Sigmoid colon (tissue), 7 donors: Measurements from ENCODE around the gene CYP27B1. TPM values are rescaled to one million over a fixed set of nuclear protein-coding genes. Genes with fewer than 3 reads are reported as not detected.
A peak's percentile ranks its signal among the peaks of the same experiment; 100 is the strongest.

Experiments used
- DNase-seq: peaks from one replicate; pipeline ENCODE4 v3.0.0-alpha.2; 2019
- H3K27ac ChIP-seq, 4 donors: fragments of 200-600 bp; sonication (generic); one replicate each; pipeline ENCODE4 v1.5.1; 2016 to 2019; ENCODE audit warnings: mild to moderate bottlenecking in 1 of 4
- H3K27me3 ChIP-seq, 3 donors: fragments of 200-600 bp; sonication (generic); one replicate each; pipeline ENCODE4 v1.5.1; 2019; ENCODE audit warnings: mild to moderate bottlenecking in 1 of 3
- H3K36me3 ChIP-seq, 4 donors: fragments of 200-600 bp; sonication (generic); one replicate each; pipeline ENCODE4 v1.5.1; 2016 to 2019
- H3K4me1 ChIP-seq, 4 donors: fragments of 200-600 bp; sonication (generic); one replicate each; pipeline ENCODE4 v1.5.1; 2017 to 2019
- H3K4me3 ChIP-seq, 4 donors: fragments of 200-600 bp; sonication (generic); one replicate each; pipeline ENCODE4 v1.5.1; 2017 to 2019; ENCODE audit warnings: mild to moderate bottlenecking in 2 of 4, moderate library complexity in 1 of 4
- H3K9me3 ChIP-seq, 4 donors: fragments of 200-600 bp in 3 of 4; sonication (generic) in 3 of 4; one replicate each; pipeline versions ENCODE4 v1.5.1 to v1.6.1; 2013 to 2019
- EP300 ChIP-seq, 4 donors: sonication (generic); formaldehyde crosslinking; IDR thresholded peaks; one replicate each; pipeline ENCODE4 v1.6.1; 2017; ENCODE audit warnings: antibody characterized with exemption in 4 of 4
- POLR2A ChIP-seq, 2 donors: fragments of 450-650 bp; IDR thresholded peaks; one replicate each; pipeline ENCODE4 v1.6.1; 2016; ENCODE audit warnings: antibody characterized with exemption in 2 of 2, mild to moderate bottlenecking in 2 of 2, moderate library complexity in 2 of 2
- POLR2AphosphoS5 ChIP-seq, 4 donors: sonication (generic); formaldehyde crosslinking; IDR thresholded peaks; one replicate each; pipeline ENCODE4 v1.6.1; 2017; ENCODE audit warnings: antibody characterized with exemption in 4 of 4
- WGBS, 2 donors: extraction: QIAGEN DNeasy Blood & Tissue Kit; methylation state at CpG; one replicate each; pipeline ENCODE4 v1.1.7; 2013; 5-methylcytosine and 5-hydroxymethylcytosine counted together
- intact Hi-C: fragments of 100-400 bp; cut with DNase I; formaldehyde crosslinking; loops from one replicate; pipeline ENCODE4 v1.15.1; 2023
- polyA plus RNA-seq, 3 donors: library from polyadenylated mRNA; stranded (reverse); fragments of 200-250 nt; gene quantifications; one replicate each; pipeline ENCODE4 v1.2.3, GENCODE V29; 2013
- total RNA-seq, 4 donors: library from RNA; depleted of rRNA; stranded (reverse); fragments of >200 nt; gene quantifications; one replicate each; pipeline ENCODE4 v1.1.0, GENCODE V29; 2016
- TF ChIP-seq, protein P1 (sequence below), 4 experiments: fragments of 450-650 bp in 3 of 4; fragments of 200-600 bp in 1 of 4; IDR thresholded peaks; one replicate each; pipeline ENCODE4 v1.5.1; 2016 to 2019; ENCODE audit warnings: antibody characterized with exemption in 4 of 4, mild to moderate bottlenecking in 3 of 4, moderate library complexity in 2 of 4
- donor health status: healthy with polysubstance abuse.
- donor health status: Bipolar disorder and iron deficiency.
- donor health status: healthy.

Gene CYP27B1
- total and polyA plus RNA-seq, 7 donors: 0.28 to 2.0 (median 1.2) TPM; not detected in 4

DNA sequence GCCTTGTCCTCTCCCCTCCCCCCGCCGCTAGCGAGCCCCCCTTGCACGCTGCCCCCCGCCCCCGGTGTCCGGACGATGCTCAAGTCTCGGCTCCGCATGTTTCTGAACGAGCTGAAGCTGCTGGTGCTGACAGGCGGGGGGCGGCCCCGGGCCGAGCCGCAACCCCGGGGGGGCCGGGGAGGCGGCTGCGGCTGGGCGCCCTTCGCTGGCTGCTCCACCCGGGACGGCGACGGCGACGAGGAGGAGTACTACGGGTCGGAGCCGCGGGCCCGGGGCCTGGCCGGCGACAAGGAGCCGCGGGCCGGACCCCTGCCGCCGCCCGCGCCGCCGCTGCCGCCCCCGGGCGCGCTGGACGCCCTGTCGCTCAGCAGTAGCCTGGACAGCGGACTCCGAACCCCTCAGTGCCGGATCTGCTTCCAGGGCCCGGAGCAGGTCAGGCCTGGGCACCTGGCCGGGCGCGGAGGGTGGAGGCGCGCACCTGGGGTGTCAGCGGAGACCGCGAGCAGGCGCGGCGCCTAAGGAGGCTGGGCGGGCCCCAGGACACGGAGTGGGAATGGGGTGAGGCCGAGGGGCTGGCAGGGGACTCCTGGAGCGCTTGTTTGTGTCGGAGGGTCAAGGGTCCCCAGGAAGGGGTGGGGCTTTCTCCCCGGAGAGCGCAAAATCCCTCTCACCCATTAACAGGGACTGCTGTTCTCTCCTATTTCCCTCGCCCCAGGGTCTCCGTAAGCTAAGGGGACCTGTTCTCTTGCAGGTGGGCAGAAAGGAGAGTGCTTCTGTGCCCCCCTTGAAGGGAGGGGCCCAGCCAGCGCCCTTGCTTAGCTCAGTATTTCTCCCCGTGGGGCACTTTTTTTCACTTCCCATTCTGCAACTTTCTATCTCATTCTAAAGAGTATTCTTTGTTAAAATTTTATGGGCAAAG lies 11.2 kb downstream of the CYP27B1 start:
- H3K4me1 ChIP-seq: peaks cover 0 to 39% (median 34%) of the 10 kb centered on the region in 4 donors
- DNase-seq: peak; percentile 66
- H3K4me3 ChIP-seq: peak overlapping the region; percentile 51 to 93 (median 84)
- WGBS, 2 donors: 1% methylated on average over 76 of the region's 76 CpGs
- H3K27me3 ChIP-seq: no peaks in the 10 kb centered on the region
- no peaks in the 10 kb centered on the region for H3K9me3 ChIP-seq
- intact Hi-C loops: no loop called here
- H3K27ac ChIP-seq: peak overlapping the region; percentile 61 to 77 (median 66)
- H3K36me3 ChIP-seq: peaks cover 0 to 26% (median 13%) of the 10 kb centered on the region in 4 donors
- TF ChIP-seq POLR2A (IDR thresholded peaks at IDR 0.05) (no peak), EP300 (IDR thresholded peaks at IDR 0.05) (no peak), POLR2AphosphoS5 (IDR thresholded peaks at IDR 0.05) (no peak)
- TF ChIP-seq, protein P1, sequence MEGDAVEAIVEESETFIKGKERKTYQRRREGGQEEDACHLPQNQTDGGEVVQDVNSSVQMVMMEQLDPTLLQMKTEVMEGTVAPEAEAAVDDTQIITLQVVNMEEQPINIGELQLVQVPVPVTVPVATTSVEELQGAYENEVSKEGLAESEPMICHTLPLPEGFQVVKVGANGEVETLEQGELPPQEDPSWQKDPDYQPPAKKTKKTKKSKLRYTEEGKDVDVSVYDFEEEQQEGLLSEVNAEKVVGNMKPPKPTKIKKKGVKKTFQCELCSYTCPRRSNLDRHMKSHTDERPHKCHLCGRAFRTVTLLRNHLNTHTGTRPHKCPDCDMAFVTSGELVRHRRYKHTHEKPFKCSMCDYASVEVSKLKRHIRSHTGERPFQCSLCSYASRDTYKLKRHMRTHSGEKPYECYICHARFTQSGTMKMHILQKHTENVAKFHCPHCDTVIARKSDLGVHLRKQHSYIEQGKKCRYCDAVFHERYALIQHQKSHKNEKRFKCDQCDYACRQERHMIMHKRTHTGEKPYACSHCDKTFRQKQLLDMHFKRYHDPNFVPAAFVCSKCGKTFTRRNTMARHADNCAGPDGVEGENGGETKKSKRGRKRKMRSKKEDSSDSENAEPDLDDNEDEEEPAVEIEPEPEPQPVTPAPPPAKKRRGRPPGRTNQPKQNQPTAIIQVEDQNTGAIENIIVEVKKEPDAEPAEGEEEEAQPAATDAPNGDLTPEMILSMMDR (IDR thresholded peaks at IDR 0.05): no peak

DNA sequence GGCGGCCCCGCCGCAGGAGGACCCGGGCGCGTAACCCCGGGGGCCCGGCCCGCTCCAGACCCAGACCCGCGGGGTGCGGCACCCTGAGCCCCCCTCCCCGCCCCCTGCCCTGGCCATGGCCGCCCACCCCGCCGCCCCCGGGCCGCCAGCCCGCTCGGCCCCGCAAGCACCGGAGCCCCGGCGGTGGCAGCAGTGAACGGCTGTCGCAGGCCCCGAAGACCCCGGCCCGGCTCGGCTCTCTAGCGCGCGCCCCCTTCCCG lies 11.8 kb downstream of the CYP27B1 start:
- WGBS, 2 donors: 0 to 1% methylated on average over 34 of the region's 34 CpGs
- Histone ChIP-seq H3K36me3 (peaks cover 0 to 31% (median 13%) of the 10 kb centered on the region in 4 donors), H3K4me1 (peaks cover 0 to 41% (median 37%) of the 10 kb centered on the region in 4 donors), H3K27me3 (no peaks in the 10 kb centered on the region), H3K9me3 (no peaks in the 10 kb centered on the region), H3K27ac (peak overlapping the region; percentile 61 to 77 (median 66)), H3K4me3 (peak overlapping the region; percentile 51 to 93 (median 84))
- no peak for TF ChIP-seq EP300 (IDR thresholded peaks at IDR 0.05)
- TF ChIP-seq POLR2A (IDR thresholded peaks at IDR 0.05): no peak
- no peak for TF ChIP-seq POLR2AphosphoS5 (IDR thresholded peaks at IDR 0.05)
- TF ChIP-seq, protein P1 (IDR thresholded peaks at IDR 0.05): no peak
- peak; percentile 67 for DNase-seq
- intact Hi-C loops: no loop called here

DNA sequence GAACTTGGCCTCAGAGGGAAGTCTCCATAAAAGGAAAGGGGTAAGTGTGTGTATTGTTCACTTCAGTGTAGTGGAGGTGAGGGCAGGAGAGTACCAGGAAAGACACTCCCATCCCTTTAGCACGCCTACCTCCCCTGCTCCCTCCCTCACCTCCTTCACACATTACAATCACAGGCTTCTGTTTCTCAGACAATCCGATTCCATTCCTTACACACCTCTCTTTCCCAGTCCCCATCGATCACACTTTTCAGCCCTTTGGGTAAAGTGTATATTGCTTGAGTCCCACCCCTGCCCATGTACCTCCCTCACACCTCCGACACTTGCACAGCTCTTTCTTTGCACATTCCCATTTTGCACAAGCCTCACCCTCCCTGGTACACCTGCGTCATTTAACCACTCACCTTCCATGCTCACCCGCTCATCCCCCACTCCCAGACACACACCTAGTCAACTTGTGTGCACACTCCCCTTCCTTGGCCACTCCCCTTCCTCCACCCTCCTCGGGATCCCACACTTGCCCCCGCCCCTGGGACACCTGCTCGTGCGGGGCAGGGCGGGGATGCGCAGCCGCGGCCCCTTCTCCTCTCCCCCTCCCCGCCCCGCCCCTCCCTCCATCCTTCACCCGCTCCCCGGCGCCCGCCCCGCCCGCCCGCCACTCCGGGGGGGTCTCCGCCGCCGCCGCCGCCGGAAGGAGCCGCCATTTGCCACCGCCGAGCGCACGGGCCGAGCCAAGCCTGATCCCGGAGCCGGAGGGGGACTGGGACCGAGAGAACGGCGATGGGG lies 12.3 kb downstream of the CYP27B1 start, which contains the start of gene MARCHF9:
TSS of gene MARCHF9 (plus strand) at position 693 of the 783 bp plus-strand sequence. CDS start 426 bp downstream, outside the sequence.
- no peaks in the 10 kb centered on the region for H3K9me3 ChIP-seq
- H3K27ac ChIP-seq: peak within 1 kb of the TSS; percentile 61 to 77 (median 66)
- H3K4me1 ChIP-seq: peaks cover 0 to 41% (median 37%) of the 10 kb centered on the region in 4 donors
- no peaks in the 10 kb centered on the region for H3K27me3 ChIP-seq
- intact Hi-C loops: no loop called here
- 1% methylated on average over 41 of the region's 41 CpGs for WGBS, 2 donors
- H3K36me3 ChIP-seq: peaks cover 0 to 37% (median 13%) of the 10 kb centered on the region in 4 donors
- peak within 1 kb of the TSS; percentile 51 to 93 (median 84) for H3K4me3 ChIP-seq
- peak; percentile 79 for DNase-seq
- TF ChIP-seq POLR2AphosphoS5 (IDR thresholded peaks at IDR 0.05) (peak in 1 of 4 donors; percentile 18), EP300 (IDR thresholded peaks at IDR 0.05) (no peak)

DNA sequence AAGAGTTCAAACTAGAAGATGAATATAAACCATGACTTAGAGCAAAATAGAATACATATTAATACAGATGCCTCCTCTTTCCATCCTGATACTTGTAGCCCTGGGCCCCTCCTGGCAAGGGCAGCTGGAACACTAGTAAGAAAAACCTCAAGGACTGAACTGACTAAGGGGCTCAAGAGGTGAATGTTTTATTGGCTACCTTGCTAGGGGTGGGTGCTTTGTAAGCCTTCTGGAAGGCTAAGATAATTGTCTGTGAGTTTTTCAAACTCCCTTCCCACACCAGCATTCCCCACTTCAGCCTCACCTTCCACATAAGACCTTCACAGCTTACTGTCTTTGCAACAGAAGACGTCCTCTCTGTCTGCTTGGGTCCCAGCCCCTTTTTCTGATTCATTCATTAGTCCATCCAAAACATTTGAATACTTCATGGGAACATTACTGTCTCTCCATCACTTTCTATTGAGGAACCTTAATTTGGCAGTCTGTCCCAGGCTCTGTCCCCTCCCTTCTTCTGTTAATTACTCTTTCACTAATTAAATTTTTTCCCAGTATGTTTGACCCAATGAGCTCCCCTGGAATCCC lies 13.0 kb downstream of the CYP27B1 start:
- Histone ChIP-seq H3K36me3 (peaks cover 0 to 39% (median 14%) of the 10 kb centered on the region in 4 donors), H3K27me3 (no peaks in the 10 kb centered on the region), H3K4me3 (no peak overlapping the region), H3K9me3 (no peaks in the 10 kb centered on the region), H3K27ac (peak overlapping the region in 1 of 4 donors; percentile 61), H3K4me1 (peaks cover 0 to 41% (median 37%) of the 10 kb centered on the region in 4 donors)
- no peak for DNase-seq
- TF ChIP-seq, protein P1 (IDR thresholded peaks at IDR 0.05): no peak
- TF ChIP-seq EP300 (IDR thresholded peaks at IDR 0.05): no peak
- TF ChIP-seq POLR2AphosphoS5 (IDR thresholded peaks at IDR 0.05): no peak
- 29 to 42% methylated on average over 1 of the region's 1 CpG for WGBS, 2 donors
- intact Hi-C loops: no loop called here
